NCI-H1436 (cell line): ENCODE measurements around the gene STPG2.

ENCODE experiments used
- DNase-seq: peaks from one replicate; lab custom pipeline; 2025; lab: John Stamatoyannopoulos, UW

The STPG2 gene

DNA sequence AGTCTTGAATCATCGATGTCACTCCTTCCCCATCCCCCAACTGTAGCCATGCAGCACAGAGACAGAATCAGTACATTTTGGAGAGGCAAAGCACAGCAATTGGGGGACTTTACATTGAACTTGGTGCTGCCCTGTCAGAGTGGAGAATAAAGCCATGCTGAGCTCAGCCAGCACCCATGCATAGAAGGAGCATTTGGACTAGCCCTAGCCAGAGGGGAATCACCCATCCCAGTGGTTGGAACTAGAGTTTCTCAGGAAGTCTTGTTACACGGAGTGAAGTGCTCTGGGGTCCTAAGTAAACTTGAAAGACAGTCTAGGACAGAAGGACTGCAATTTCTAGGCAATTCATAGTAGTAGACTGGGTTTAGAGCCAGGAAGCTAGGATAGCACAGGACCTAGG, 49.6 kb downstream of the STPG2 start:
- DNase-seq, result no peak

DNA sequence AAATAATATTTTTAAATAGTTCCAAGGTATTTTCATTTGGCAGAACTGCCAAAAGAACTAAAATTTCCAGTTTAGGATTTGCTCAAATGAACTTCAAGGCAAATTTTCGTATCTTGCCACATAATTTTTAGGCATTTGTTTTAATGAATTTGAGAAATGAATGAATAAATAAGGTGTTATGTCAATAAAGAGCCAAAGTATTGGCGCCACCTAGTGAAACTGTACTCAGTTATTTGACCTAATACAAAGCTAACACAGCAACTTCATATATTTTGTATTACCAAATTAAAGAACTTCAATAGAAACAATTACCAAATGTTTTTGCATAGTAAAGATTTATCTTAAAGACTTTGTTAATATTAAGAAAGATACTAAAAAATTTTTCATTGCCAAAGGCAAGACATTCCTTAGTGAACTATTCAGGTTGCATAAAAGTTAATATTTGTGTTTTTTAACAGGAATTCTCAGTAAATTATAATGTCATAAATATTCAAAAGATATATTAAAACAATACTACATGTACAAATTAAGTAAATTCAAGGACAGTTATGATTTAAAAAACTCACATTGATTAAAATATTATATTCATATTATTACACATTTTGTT, 50.3 kb downstream of the STPG2 start:
- no peak for DNase-seq

DNA sequence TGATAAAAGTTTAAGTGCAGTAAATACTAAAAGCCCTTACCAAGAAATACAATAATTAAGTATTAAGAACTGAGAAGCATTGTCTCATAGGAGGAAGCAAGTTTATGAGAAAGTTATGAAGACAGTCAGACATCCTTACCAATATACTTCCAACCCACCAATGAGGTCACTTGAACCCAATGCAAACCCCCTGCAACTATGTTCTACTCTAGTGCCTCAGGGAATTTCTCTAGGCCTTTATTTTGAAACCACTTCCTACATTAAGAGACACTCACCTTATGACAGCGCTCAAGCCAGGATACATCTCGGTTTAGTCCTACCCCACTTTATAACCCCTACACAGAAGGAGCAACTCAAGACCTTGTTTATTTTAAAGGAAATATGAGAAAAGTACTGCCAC, 61.3 kb downstream of the STPG2 start:
- no peak for DNase-seq

GRCh38 chr4:98068495-98068894, 74.8 kb downstream of the STPG2 start:
- no peak for DNase-seq

DNA sequence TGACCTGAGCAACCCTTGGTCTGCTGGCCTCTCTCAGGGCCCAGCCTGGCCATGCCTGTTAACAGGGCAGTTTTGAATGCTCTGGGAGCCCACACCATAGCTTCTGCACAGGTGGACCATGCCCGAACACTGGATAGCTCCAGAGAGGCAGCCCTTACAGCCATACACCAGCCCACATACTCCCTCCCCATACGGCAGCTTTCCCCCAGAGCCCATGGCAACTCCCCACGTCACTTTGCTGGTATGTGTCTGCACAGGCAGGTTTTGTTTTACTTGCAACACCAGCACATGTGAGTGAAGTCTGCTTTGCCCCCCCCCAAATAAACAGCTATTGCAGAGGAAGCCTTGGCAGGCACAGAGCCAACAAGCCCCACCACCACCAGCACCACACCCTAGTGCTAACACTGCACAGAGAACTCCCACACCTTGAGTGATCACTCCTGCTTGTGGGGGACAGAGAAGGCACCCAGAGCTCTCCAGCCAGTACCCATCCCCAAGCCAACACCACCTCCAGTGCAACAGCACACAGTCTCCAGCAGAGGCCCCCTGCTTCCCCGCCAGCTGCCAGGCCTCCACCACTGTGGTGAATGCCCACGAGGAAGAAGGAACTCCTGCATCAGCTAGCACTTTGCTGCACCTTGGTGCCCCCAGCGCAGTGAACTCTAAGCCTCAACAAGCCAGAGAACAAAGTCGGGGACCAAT, 87.3 kb downstream of the STPG2 start:
- no peak for DNase-seq

DNA sequence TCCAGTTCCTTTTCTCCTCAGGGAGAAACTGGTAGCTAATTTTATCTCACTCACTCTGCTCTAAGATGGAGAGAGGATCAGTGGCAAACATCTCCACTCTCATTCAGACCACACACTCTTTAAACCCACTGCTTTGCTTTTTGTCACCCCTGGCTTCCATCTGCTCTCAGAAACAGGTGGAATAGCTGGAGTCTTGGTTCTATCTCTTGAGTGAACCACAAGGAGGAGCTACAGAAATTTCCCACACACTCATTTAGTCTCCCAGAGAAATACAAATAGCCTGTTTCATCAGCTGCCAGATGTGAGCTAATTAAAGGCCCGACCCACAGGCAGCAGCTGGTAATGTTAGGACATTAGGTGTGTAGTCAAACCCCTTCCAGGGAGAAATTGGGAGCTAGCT, 96.6 kb downstream of the STPG2 start:
- no peak for DNase-seq

DNA sequence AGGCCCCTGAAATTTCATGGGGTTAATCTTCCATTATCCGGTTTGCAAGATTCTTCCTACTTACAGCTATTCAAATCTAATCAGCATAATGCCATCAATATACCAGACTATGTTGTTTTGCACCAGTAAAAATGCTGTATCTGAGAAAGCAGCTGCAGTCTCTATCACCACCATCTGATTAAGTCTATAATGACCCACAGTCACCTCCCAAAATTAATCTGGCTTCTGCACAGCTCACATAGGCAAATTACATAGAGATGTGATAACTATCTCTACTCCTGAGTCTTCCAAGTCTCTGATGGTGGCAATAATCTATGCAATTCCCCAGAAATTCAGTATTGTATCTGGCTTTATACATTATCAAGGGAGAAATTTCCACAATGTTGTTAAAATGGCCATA, 113.2 kb downstream of the STPG2 start:
- DNase-seq, result no peak

DNA sequence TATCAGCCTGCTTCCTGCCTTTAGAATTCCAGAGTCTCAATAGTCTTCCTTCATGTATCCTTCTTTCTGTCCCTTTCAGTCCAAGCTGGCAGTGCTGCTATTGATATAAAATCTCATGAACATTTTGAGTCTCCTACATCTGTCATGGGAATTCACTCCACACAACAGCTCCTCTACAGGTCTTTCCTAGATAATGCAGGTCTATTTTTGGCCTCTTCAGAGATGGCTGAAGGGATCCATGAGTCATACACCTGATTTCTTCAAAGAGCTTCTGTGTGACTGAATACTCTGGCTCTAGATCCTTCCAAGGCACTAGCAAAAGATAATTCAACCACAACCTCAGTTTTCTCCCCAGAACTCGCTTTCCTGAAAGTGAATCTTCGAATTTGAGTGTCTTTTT, 115.4 kb downstream of the STPG2 start:
- no peak for DNase-seq

DNA sequence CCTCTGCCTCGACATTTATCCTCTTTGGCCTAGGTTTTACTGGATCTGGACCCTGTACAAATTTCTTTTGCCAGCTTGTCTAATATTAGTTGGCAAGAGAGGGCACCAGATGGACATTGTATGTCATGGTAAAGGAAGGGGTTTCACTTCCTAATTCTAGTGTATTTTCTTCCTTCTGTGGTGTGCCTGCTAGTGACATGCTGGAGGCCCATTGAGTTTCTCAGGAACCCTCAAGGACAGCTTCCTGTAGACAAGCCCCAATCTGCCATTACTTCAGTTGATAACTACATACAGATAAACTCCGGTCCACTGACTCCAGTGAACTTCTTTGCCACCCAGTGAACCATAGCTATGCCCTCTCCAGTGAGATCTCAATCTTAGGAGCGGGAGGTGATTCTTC, 116.9 kb downstream of the STPG2 start:
- DNase-seq, result no peak

GRCh38 chr4:98006814-98007412, 136.4 kb downstream of the STPG2 start:
- no peak for DNase-seq

GRCh38 chr4:98006060-98006459, 137.2 kb downstream of the STPG2 start:
- no peak for DNase-seq

DNA sequence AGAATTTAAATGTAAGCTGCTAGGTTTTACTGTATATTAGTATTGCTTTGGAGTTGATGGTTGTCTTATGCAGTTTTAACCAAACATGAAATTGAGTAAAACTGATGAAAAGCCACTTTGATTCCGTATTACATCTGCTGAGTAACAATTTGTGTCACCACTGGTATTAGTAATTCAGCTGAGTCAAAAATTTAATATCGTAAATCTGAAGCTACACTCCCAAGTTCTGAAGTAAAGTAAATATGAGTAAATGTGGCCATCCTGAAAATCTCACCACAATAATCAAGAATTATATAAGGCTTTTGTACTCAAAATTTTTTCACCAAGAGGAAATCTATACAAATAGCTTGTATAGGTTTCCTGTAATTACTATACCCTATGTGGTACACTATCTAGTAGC, 142.3 kb downstream of the STPG2 start:
- no peak for DNase-seq

GRCh38 chr4:97998203-97998602, 145.1 kb downstream of the STPG2 start:
- DNase-seq, result no peak

DNA sequence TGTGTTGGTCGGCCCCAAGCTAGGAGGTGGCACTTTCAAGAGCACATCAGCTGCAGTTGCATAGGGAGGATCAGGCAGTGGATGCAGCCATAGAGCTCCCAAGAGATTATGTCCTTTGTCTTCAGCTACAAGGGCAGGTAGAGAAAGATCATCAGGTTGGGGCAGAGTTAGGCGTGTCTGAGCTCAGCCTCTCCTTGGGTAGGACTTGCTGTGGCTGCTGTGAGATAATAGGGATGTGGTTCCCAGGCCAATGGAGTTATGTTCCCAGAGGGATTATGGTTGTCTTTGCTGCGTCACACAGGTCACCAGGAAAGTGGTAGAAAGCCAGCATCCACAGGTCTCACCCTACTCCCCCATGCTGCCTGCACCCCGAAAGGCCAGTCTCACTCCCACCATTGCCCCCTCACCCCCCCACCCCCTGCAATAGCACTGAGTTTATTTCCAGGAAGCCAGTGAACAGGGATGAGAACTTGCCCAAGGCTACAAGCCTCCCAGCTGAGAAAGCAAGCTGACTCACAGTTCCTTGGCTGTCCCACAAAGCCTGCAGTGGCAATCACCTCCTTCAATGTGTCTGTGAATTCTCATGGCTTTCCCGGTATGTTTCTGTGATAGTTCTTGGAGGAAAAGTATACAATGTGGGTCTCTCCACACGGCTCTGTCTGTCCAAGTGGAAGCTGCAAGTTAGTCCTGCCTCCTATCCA, 148.4 kb downstream of the STPG2 start:
- no peak for DNase-seq

DNA sequence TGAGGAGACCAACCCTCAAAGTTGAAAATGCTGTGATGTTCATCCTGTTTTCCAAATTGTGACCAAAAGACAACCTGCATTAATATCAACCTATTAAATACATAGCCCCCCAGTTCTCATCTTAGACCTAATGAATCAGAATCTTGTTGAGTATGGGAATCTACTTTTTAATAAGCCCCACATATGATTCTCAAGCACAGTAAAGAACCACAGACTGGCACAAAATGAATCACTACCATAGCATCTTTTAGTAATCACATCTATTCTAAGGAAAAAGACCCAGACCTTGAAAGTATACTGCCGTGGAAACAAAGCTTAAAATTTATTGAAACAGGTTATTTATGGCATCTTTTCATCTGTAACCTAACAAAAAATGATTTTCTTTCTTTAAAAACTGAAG, 152.9 kb downstream of the STPG2 start:
- no peak for DNase-seq

DNA sequence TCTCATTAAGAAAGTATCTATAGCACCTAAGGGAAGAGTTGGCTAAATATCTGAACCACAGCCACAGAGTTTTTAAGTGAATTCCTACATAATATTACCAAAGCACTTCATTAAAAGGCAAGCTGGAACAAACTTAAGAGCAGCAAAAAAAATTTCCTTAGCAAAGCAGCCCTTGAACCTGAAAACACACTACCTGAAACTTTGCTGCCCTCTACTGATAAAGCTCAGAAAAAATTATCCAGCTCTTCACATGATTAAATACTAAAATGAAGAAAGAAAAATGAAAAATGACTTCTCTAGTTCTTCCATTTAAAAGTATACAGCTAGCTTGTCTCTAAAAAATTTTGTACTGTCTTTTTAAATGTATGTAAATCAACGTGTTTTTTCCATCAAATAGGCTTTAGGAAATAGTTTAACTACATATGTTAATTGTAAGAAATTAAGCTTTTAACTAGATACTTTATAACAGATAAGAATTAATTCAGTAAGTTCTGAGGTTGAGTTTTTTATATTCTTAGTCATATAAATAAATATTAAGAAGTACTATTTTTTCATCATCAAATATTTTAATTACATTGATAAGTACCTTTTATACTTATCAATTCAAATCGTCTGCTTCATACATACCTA, 156.1 kb downstream of the STPG2 start:
- DNase-seq, result peak; percentile 0

DNA sequence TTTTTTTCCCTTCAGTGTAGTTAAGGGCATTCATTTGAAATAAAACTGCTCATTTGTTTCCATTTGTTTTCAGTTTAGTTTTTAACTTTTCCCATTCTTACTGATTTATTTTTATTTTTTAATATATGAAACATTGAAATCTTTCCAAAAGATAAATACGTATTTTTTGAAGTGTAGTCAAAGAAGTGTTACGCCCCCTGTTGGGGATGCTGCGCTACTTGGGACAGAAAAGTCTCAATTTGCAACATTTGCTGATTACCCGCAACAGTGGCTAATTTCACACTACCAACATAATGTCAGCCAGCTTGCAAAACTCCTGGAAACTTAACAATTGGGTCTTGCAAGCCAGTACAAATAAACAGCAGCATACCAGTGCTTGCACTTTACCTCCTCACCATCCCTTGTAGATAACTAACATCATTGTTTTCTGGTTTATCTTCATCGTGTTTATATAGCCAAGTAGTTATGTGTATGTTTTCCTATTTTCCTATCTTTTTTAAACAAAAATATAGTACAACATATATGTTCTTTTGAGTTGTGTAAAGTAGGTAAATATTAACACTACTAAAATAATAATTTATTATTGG, 158.6 kb downstream of the STPG2 start:
- DNase-seq, result no peak

- no peak for DNase-seq
These were observed 164.3 kb downstream of the STPG2 start for GRCh38 chr4:97978791-97979488.

GRCh38 chr4:97953171-97953941, 189.9 kb downstream of the STPG2 start:
- no peak for DNase-seq

- no peak for DNase-seq
These were observed 190.5 kb downstream of the STPG2 start for GRCh38 chr4:97952763-97953162.

DNA sequence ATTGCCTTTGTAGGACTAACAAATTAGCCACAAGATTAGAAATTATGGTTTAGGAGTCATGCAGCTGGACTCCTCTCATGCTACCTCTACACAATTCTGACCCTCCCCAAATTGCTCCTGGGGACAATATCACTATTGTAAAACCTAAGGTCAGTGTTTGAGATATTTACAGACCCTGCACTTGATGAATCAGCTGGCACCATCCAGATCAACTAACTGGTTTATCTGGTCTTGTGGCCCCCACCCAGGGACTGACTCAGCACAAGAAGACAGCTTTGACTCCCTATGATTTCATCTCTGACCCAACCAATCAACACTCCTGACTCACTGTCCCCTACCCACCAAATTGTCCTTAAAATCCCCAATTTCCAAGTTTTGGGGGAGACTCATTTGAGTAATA, 192.4 kb downstream of the STPG2 start:
- DNase-seq, result no peak
